A673 (cell line): Measurements from ENCODE around the gene MID1. TPM values are rescaled to one million over a fixed set of nuclear protein-coding genes. Genes with fewer than 3 reads are reported as not detected.

Experiments used
- BruUV-seq: library from RNA; stranded (reverse); fragments of 400-500 nt; replicated peaks from 2 replicates; lab custom pipeline; 2021; lab: Mats Ljungman, UMichigan
- CTCF ChIA-PET: fragments of 300-600 bp; sonication (Branson Sonifier 250); formaldehyde crosslinking; loops from one replicate; lab custom pipeline; 2022; ENCODE audit warnings: antibody characterized with exemption; lab: Charles Lee
- POLR2A ChIA-PET: fragments of 300-600 bp; sonication (Branson Sonifier 250); formaldehyde crosslinking; loops from one replicate; lab custom pipeline; 2022; ENCODE audit warnings: antibody characterized with exemption; ENCODE audit not compliant: low non-redundant PET; lab: Charles Lee
- DNase-seq: peaks from one replicate; pipeline ENCODE4 v3.0.0-alpha.2; 2015; ENCODE audit warnings: low spot score
- H3K27ac ChIP-seq: fragments of 200-600 bp; sonication (generic); 2 replicates; pipeline ENCODE4 v1.5.1; 2016; ENCODE audit warnings: mixed run types, low read depth, mild to moderate bottlenecking, mixed read lengths, antibody characterized with exemption, low read length; ENCODE audit not compliant: poor library complexity, severe bottlenecking
- H3K27me3 ChIP-seq: fragments of 200-600 bp; sonication (generic); replicated peaks from 2 replicates; pipeline ENCODE4 v1.6.1; 2017; ENCODE audit warnings: mixed run types, low read depth, mild to moderate bottlenecking, mixed read lengths, antibody characterized with exemption, low read length; ENCODE audit not compliant: insufficient read depth, poor library complexity
- H3K36me3 ChIP-seq: fragments of 200-600 bp; sonication (generic); 2 replicates; pipeline ENCODE4 v1.6.1; 2016; ENCODE audit warnings: mixed run types, mild to moderate bottlenecking, mixed read lengths, antibody characterized with exemption, low read length; ENCODE audit not compliant: insufficient read depth, poor library complexity, severe bottlenecking
- H3K4me1 ChIP-seq: fragments of 200-600 bp; sonication (generic); 2 replicates; pipeline ENCODE4 v1.6.1; 2017; ENCODE audit warnings: mixed run types, mild to moderate bottlenecking, mixed read lengths, antibody characterized with exemption, low read length; ENCODE audit not compliant: insufficient read depth, poor library complexity, severe bottlenecking
- H3K4me3 ChIP-seq: fragments of 200-600 bp; sonication (generic); 2 replicates; pipeline ENCODE4 v1.5.1; 2016; ENCODE audit warnings: low read depth, mixed run types, mild to moderate bottlenecking, mixed read lengths, low read length; ENCODE audit not compliant: poor library complexity, severe bottlenecking
- H3K9me3 ChIP-seq: fragments of 200-600 bp; sonication (generic); 2 replicates; pipeline ENCODE4 v1.6.1; 2016; ENCODE audit warnings: mixed run types, low read depth, mild to moderate bottlenecking, mixed read lengths, antibody characterized with exemption, low read length; ENCODE audit not compliant: poor library complexity, severe bottlenecking
- EZH2 ChIP-seq: fragments of 200-600 bp; sonication (generic); IDR thresholded peaks from 2 replicates; pipeline ENCODE4 v1.6.1; 2017; ENCODE audit warnings: borderline replicate concordance, low read depth, mild to moderate bottlenecking, mixed read lengths, antibody characterized with exemption, low read length; ENCODE audit not compliant: poor library complexity, severe bottlenecking
- intact Hi-C: fragments of 100-400 bp; cut with micrococcal nuclease; formaldehyde crosslinking; loops from one replicate; pipeline ENCODE4 v1.10.0; 2022; ENCODE audit not compliant: unreplicated experiment
- total RNA-seq: library from RNA; stranded (reverse); gene quantifications from 2 replicates; pipeline ENCODE4 v1.2.3, GENCODE V29; 2021
- TF ChIP-seq, protein P1 (sequence below): fragments of 300-800, 200-600 bp; sonication (generic); conservative IDR thresholded peaks from 2 replicates; pipeline ENCODE4 v1.5.1; 2017; ENCODE audit warnings: low read depth, mild to moderate bottlenecking, antibody characterized with exemption, low read length, moderate library complexity, mixed read lengths

The MID1 gene
- total RNA-seq, 1 experiment from 2014 or later: 7.0 TPM

DNA sequence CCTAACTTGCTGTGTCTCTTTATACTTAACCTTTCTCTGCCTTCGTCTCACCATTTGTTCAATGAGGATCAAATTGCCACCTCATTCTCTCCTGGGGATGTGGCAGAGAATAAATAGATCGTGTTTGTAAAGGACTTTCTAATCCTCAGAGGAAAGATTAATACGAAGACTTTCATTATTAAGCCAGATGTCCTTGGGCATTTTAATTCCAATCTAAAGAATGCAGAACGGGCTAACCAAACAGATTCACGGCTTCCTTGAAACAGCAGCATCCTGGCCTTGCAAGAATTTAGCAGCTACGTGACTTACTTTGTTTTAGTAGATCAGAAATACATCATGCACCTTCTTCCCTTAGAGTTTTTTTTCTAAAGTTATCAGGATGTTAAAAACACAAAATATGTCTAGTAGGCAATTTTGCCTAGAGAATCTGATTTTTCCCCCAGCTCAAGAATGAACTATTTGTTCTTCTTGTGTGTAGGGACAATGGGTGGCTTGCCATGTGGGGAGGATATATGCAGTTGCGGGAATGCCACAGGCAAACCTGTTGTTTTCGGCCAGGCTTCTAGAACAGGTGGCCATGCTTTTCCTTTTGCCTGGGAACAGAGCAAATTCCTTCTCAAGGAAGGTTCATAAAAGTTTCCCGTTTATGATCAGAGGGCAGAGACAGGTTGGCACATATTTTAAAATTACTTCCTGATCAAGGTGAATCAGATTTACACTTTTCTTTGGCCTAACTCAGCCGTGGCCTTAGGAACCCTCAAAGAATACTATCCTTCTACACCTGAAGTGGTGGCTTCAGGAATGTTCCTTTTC is 3.0 kb downstream of the MID1 start:
- no TSS peak for BruUV-seq
- H3K36me3 ChIP-seq: no peaks in the 10 kb centered on the region
- no peak for DNase-seq
- H3K27me3 ChIP-seq: no peaks in the 10 kb centered on the region
- ChIA-PET POLR2A (no interaction called here), CTCF (interaction anchor here (1.2 kb wide), 1 partner anchor 427 kb away, joined by 4 read pairs; no protein-coding TSS in a partner anchor)
- no peaks in the 10 kb centered on the region for H3K9me3 ChIP-seq
- H3K27ac ChIP-seq: no peak overlapping the region
- no peaks in the 10 kb centered on the region for H3K4me1 ChIP-seq
- no peak overlapping the region for H3K4me3 ChIP-seq
- intact Hi-C loops: loop anchor here (5.0 to 10.0 kb wide), 2 partner anchors 283 to 425 kb away; no protein-coding TSS in a partner anchor
- no peak for TF ChIP-seq EZH2
- TF ChIP-seq, protein P1, sequence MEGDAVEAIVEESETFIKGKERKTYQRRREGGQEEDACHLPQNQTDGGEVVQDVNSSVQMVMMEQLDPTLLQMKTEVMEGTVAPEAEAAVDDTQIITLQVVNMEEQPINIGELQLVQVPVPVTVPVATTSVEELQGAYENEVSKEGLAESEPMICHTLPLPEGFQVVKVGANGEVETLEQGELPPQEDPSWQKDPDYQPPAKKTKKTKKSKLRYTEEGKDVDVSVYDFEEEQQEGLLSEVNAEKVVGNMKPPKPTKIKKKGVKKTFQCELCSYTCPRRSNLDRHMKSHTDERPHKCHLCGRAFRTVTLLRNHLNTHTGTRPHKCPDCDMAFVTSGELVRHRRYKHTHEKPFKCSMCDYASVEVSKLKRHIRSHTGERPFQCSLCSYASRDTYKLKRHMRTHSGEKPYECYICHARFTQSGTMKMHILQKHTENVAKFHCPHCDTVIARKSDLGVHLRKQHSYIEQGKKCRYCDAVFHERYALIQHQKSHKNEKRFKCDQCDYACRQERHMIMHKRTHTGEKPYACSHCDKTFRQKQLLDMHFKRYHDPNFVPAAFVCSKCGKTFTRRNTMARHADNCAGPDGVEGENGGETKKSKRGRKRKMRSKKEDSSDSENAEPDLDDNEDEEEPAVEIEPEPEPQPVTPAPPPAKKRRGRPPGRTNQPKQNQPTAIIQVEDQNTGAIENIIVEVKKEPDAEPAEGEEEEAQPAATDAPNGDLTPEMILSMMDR: no peak

DNA sequence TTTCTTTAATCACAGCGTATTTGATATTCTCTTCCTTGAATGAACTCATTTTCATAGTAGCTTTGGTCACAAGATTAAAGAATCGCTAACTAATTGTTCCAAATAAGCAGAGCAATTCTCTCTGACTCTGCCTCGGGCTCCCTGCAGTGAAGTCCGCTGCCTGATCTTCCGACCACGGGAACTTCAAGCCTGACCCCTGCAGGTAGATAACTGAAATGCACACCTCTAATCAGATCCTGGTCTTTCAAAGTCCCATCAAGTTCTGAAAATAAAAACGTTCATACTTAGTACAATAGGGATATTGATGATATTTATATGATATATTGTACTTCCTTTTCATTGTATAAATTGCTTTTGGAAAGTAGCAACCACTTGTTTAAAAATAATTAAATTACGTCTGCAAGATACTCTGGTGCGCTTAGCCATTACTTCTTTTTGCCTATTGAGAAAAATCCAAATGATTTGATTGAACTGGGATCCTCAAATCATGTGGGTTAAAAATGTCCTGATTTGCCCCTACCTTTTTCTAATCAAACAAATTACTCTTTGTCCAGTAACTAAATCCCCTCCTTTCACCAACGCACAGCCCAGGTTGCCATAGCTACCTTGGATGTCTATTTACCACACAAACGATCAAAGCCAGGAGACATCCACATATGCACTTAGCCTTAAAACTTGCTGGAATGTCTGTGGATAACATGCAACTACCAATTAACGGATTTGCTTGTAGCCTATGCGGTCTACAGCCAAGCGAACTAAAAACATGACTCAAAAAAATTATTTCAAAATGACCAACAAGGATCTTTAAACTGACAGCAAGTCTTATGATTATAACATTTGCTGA is 4.2 kb downstream of the MID1 start:
- CTCF ChIA-PET: interaction anchor here (1.2 kb wide), 1 partner anchor 425 kb away, joined by 4 read pairs; no protein-coding TSS in a partner anchor
- POLR2A ChIA-PET: no interaction called here
- Histone ChIP-seq H3K27ac (no peak overlapping the region), H3K9me3 (no peaks in the 10 kb centered on the region), H3K27me3 (no peaks in the 10 kb centered on the region), H3K4me3 (no peak overlapping the region), H3K36me3 (no peaks in the 10 kb centered on the region), H3K4me1 (peaks cover 12% of the 10 kb centered on the region)
- no TSS peak for BruUV-seq
- TF ChIP-seq, protein P1: peak; percentile 65
- TF ChIP-seq EZH2: no peak
- peak; percentile 58 for DNase-seq
- intact Hi-C loops: loop anchor here (5.0 to 10.0 kb wide), 2 partner anchors 281 to 424 kb away; no protein-coding TSS in a partner anchor

DNA sequence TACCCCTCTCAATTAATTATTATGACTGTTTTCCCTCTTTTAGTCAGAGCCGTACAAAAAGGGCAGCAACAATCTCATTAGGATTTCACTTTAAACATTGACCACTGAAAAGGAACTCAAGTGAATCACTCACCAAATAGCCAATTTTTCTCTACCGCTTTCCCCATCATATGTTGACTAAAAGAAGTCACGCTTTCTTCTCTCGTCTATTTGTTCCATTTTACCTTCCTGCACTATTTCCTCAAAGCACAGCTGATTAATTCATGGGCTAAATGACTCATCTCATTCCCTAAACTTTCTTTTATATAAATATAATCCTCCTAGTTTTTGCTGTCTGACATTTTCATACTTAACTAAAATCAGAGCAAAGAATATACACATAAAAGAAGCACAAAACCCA is 8.2 kb downstream of the MID1 start:
- Histone ChIP-seq H3K27ac (no peak overlapping the region), H3K4me1 (peaks cover 22% of the 10 kb centered on the region), H3K36me3 (no peaks in the 10 kb centered on the region), H3K27me3 (no peaks in the 10 kb centered on the region), H3K9me3 (no peaks in the 10 kb centered on the region), H3K4me3 (no peak overlapping the region)
- TF ChIP-seq, protein P1: no peak
- TF ChIP-seq EZH2: no peak
- no TSS peak for BruUV-seq
- POLR2A ChIA-PET: no interaction called here
- CTCF ChIA-PET: no interaction called here
- intact Hi-C loops: loop anchor here (10.0 kb wide), 1 partner anchor 277 kb away; no protein-coding TSS in a partner anchor
- DNase-seq: no peak
